Measurements from ENCODE around the gene CDH20.

DNA sequence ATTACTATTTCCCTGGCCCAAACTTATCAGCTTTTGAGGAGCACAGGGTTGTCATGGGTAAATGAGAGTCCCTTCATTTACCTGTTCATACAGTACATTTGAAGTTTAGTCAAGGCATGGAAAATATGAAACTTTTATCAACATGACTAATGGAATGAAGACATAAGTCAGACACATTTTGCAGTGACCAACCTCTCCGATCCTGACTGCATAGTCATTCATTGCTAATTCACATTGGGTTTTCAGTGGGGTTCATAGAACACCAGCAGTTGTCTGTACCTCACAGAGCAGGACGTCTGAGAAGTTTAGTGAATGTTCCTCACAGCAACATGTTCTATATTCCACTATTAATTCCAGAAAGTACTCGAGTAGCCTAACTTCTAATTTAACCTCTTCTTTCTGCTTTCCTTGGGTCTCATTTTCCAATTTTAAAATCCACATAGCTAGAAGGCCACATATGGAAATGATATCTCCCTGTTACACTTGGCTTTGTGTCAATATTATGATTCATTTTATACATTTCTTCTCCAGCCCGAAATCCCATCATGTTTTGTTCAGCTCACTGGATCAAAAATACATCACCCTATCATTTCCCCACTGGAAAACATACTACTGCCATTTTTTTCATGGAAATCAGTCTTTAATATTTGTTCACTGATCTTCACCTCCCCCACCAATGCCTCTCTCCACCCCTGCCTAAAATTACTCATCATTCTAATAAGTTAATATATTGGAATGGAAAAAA, 65.9 kb downstream of the CDH20 start:
- no peak for TF ChIP-seq POLR2A (IDR thresholded peaks at IDR 0.05)
- TF ChIP-seq, protein P1, sequence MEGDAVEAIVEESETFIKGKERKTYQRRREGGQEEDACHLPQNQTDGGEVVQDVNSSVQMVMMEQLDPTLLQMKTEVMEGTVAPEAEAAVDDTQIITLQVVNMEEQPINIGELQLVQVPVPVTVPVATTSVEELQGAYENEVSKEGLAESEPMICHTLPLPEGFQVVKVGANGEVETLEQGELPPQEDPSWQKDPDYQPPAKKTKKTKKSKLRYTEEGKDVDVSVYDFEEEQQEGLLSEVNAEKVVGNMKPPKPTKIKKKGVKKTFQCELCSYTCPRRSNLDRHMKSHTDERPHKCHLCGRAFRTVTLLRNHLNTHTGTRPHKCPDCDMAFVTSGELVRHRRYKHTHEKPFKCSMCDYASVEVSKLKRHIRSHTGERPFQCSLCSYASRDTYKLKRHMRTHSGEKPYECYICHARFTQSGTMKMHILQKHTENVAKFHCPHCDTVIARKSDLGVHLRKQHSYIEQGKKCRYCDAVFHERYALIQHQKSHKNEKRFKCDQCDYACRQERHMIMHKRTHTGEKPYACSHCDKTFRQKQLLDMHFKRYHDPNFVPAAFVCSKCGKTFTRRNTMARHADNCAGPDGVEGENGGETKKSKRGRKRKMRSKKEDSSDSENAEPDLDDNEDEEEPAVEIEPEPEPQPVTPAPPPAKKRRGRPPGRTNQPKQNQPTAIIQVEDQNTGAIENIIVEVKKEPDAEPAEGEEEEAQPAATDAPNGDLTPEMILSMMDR (IDR thresholded peaks at IDR 0.05), result no peak
